Keratinocyte (primary cell): Measurements from ENCODE around the gene CGREF1. TPM values are rescaled to one million over a fixed set of nuclear protein-coding genes. Genes with fewer than 3 reads are reported as not detected.

Source experiments
- DNase-seq: peaks from one replicate; pipeline ENCODE4 v3.0.0-alpha.2; 2011; ENCODE audit warnings: low read depth, missing footprints, low spot score
- FAIRE-seq: peaks from 2 replicates; lab custom pipeline; 2011; peaks lifted over from hg19 to GRCh38; lab: Jason Lieb, UNC
- H2AFZ ChIP-seq: 2 replicates; pipeline ENCODE4 v1.6.0; 2012; ENCODE audit warnings: low read length, control low read depth, inconsistent platforms; ENCODE audit not compliant: control insufficient read depth
- H3K27ac ChIP-seq: 2 replicates; pipeline ENCODE4 v1.5.1; 2011; ENCODE audit warnings: low read length; ENCODE audit not compliant: control insufficient read depth, insufficient read depth
- H3K27me3 ChIP-seq: 3 replicates; pipeline ENCODE4 v1.6.0; 2011; ENCODE audit warnings: low read length; ENCODE audit not compliant: control insufficient read depth, insufficient read depth; ENCODE audit errors: extremely low read depth
- H3K36me3 ChIP-seq, 2 experiments: 2 replicates in 1 of 2; 3 replicates in 1 of 2; pipeline ENCODE4 v1.5.1; 2011; ENCODE audit warnings: low read length in 2 of 2, mild to moderate bottlenecking in 1 of 2; ENCODE audit not compliant: control insufficient read depth in 2 of 2, insufficient read depth in 2 of 2; ENCODE audit errors: extremely low read depth in 1 of 2
- H3K4me1 ChIP-seq: 3 replicates; pipeline ENCODE4 v1.5.1; 2011; ENCODE audit warnings: low read length; ENCODE audit not compliant: control insufficient read depth, insufficient read depth; ENCODE audit errors: extremely low read depth
- H3K4me2 ChIP-seq: 3 replicates; pipeline ENCODE4 v1.6.0; 2011; ENCODE audit warnings: low read depth, low read length; ENCODE audit not compliant: control insufficient read depth, insufficient read depth; ENCODE audit errors: extremely low read depth
- H3K4me3 ChIP-seq, 3 experiments: fragments of 200-600 bp in 1 of 3; sonication (generic) in 1 of 3; 2 replicates in 2 of 3; 3 replicates in 1 of 3; pipeline ENCODE4 v1.5.1; 2011 to 2016; ENCODE audit warnings: low read length in 3 of 3, mild to moderate bottlenecking in 3 of 3, control low read depth in 2 of 3, inconsistent platforms in 1 of 3, low read depth in 1 of 3, mixed read lengths in 1 of 3, mixed run types in 1 of 3, moderate library complexity in 1 of 3; ENCODE audit not compliant: control insufficient read depth in 2 of 3, insufficient read depth in 2 of 3; ENCODE audit errors: extremely low read depth in 1 of 3
- H3K79me2 ChIP-seq: 2 replicates; pipeline ENCODE4 v1.6.0; 2012; ENCODE audit warnings: low read length; ENCODE audit not compliant: control insufficient read depth, insufficient read depth
- H3K9ac ChIP-seq: 3 replicates; pipeline ENCODE4 v1.6.0; 2011; ENCODE audit warnings: low read length; ENCODE audit not compliant: control insufficient read depth, insufficient read depth; ENCODE audit errors: extremely low read depth
- H3K9me1 ChIP-seq: 3 replicates; pipeline ENCODE4 v1.6.0; 2011; ENCODE audit warnings: low read length; ENCODE audit not compliant: control insufficient read depth, insufficient read depth; ENCODE audit errors: extremely low read depth
- H3K9me3 ChIP-seq: 2 replicates; pipeline ENCODE4 v1.5.1; 2012; ENCODE audit warnings: low read depth, low read length; ENCODE audit not compliant: control insufficient read depth
- H4K20me1 ChIP-seq: 3 replicates; pipeline ENCODE4 v1.6.0; 2011; ENCODE audit warnings: low read length; ENCODE audit not compliant: control insufficient read depth, insufficient read depth; ENCODE audit errors: extremely low read depth
- EZH2 ChIP-seq: IDR thresholded peaks from one replicate; pipeline ENCODE4 v1.6.1; 2012; ENCODE audit warnings: inconsistent platforms, mild to moderate bottlenecking, low read length, moderate library complexity
- dilution Hi-C: fragments of 300-500 bp; cut with MboI; formaldehyde crosslinking; loops from one replicate; pipeline ENCODE4 v1.7.0; 2020; ENCODE audit warnings: low sequenced_read_pairs; ENCODE audit not compliant: extremely low pct_ligation_motif_present
- polyA plus RNA-seq, 5 experiments: library from polyadenylated mRNA; depleted of rRNA in 3 of 5; stranded (reverse) in 3 of 5; stranded (forward) in 1 of 5; unstranded in 1 of 5; fragments of >200 nt; gene quantifications; 1 replicate in 1 of 5; 2 replicates in 3 of 5; 3 replicates in 1 of 5; pipeline versions ENCODE4 v1.2.1 to v1.2.3, GENCODE V29; 2011 to 2012; ENCODE audit warnings: missing spikeins in 2 of 5, low read depth in 1 of 5, low replicate concordance in 1 of 5
- TF ChIP-seq, protein P1 (sequence below), 3 experiments: IDR thresholded peaks in 1 of 3; conservative IDR thresholded peaks in 1 of 3; optimal IDR thresholded peaks in 1 of 3; 2 replicates in 2 of 3; 3 replicates in 1 of 3; pipeline versions ENCODE3 to v1.5.1; 2011; ENCODE audit warnings: low read length in 3 of 3, mild to moderate bottlenecking in 3 of 3, moderate library complexity in 2 of 3, control low read depth in 1 of 3, inconsistent platforms in 1 of 3; ENCODE audit not compliant: insufficient read depth in 2 of 3; ENCODE audit errors: extremely low read depth in 1 of 3

Gene CGREF1
- polyA plus RNA-seq, 1 donor (not counting 4 experiments of a cell fraction or from before 2014, with no cell fraction given): 1.3 TPM

DNA sequence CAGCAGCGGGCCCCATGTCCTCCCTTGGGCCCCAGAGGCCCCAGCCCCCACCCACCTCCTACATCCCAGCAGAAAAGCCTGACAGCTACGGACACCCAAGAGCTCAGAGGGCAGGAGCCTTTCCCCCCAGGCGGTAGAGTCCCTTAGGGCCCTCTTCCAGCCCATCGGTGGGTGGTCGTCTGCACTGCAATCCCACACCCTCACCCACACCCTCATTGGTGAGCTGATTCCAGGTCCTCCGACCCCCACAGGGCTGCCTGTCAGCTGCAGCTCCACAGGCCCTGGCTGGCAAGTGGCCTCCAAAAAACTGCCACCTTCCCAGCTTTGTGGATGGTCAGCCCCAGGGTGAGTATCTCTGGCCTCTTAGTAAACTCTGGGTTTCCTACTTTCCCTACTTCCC is 40.3 kb upstream of the CGREF1 start:
- Histone ChIP-seq H3K9ac (no peak overlapping the region), H3K4me1 (no peaks in the 10 kb centered on the region), H3K27me3 (no peaks in the 10 kb centered on the region), H3K36me3 (no peaks in the 10 kb centered on the region), H3K27ac (no peak overlapping the region), H3K9me3 (no peaks in the 10 kb centered on the region), H3K4me2 (no peak overlapping the region), H4K20me1 (no peaks in the 10 kb centered on the region), H2AFZ (no peak overlapping the region), H3K79me2 (no peaks in the 10 kb centered on the region), H3K4me3 (no peak overlapping the region), H3K9me1 (no peaks in the 10 kb centered on the region)
- no peak for TF ChIP-seq EZH2
- TF ChIP-seq, protein P1, sequence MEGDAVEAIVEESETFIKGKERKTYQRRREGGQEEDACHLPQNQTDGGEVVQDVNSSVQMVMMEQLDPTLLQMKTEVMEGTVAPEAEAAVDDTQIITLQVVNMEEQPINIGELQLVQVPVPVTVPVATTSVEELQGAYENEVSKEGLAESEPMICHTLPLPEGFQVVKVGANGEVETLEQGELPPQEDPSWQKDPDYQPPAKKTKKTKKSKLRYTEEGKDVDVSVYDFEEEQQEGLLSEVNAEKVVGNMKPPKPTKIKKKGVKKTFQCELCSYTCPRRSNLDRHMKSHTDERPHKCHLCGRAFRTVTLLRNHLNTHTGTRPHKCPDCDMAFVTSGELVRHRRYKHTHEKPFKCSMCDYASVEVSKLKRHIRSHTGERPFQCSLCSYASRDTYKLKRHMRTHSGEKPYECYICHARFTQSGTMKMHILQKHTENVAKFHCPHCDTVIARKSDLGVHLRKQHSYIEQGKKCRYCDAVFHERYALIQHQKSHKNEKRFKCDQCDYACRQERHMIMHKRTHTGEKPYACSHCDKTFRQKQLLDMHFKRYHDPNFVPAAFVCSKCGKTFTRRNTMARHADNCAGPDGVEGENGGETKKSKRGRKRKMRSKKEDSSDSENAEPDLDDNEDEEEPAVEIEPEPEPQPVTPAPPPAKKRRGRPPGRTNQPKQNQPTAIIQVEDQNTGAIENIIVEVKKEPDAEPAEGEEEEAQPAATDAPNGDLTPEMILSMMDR (optimal IDR thresholded peaks at IDR 0.05 in 1 of 3, IDR thresholded peaks at IDR 0.05 in 1 of 3, conservative IDR thresholded peaks at IDR 0.05 in 1 of 3; ENCODE audit: extremely low read depth in 1 of 3, insufficient read depth in 2 of 3, low read length in 3 of 3): no peak
- dilution Hi-C loops: no loop called here
- no peak for DNase-seq
- FAIRE-seq: no peak

DNA sequence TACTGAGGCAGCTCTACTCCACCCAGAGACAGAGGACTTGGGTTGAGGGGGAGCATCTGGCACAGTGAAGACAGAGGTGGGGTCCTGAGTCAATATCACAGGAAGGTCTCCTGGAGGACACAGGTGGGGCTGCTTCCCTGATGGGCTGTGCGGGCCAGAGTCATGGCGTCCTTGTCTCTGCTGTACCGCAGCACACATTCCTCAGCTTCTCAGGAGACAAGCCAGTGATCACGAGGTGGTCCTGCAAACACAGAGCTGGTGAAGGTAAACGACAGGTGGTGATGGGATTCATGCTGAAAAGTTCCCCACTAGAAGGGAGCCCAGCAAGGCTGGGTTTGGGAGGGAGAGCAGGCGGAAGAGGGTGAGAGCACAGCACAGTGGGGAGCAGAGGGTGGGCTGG is 39.5 kb upstream of the CGREF1 start:
- Histone ChIP-seq H3K79me2 (no peaks in the 10 kb centered on the region), H3K36me3 (no peaks in the 10 kb centered on the region), H3K4me1 (no peaks in the 10 kb centered on the region), H3K4me3 (no peak overlapping the region), H3K9ac (no peak overlapping the region), H3K9me3 (no peaks in the 10 kb centered on the region), H3K4me2 (no peak overlapping the region), H3K27ac (no peak overlapping the region), H4K20me1 (no peaks in the 10 kb centered on the region), H2AFZ (no peak overlapping the region), H3K9me1 (no peaks in the 10 kb centered on the region), H3K27me3 (no peaks in the 10 kb centered on the region)
- FAIRE-seq (no peak), DNase-seq (no peak)
- TF ChIP-seq, protein P1 (optimal IDR thresholded peaks at IDR 0.05 in 1 of 3, IDR thresholded peaks at IDR 0.05 in 1 of 3, conservative IDR thresholded peaks at IDR 0.05 in 1 of 3; ENCODE audit: extremely low read depth in 1 of 3, insufficient read depth in 2 of 3, low read length in 3 of 3): no peak
- TF ChIP-seq EZH2: no peak
- dilution Hi-C loops: no loop called here
